DOHH2 (cell line): ENCODE measurements around the gene BBS5.

Source experiments
- H3F3A ChIP-seq: fragments of 200-600 bp; sonication (generic), shearing (Covaris generic); 2 replicates; pipeline ENCODE4 v1.6.0; 2016; ENCODE audit warnings: antibody characterized with exemption, mild to moderate bottlenecking; ENCODE audit not compliant: control insufficient read depth, insufficient read depth
- H3K27ac ChIP-seq: fragments of 200-600 bp; sonication (generic); 2 replicates; pipeline ENCODE4 v1.5.1; 2014; ENCODE audit warnings: low read depth, mild to moderate bottlenecking, low read length, moderate library complexity
- H3K27me3 ChIP-seq: fragments of 200-600 bp; sonication (generic); 2 replicates; pipeline ENCODE4 v1.6.1; 2014; ENCODE audit warnings: mild to moderate bottlenecking, low read length, mixed read lengths; ENCODE audit not compliant: control insufficient read depth
- H3K36me3 ChIP-seq: fragments of 200-600 bp; sonication (generic); 2 replicates; pipeline ENCODE4 v1.6.1; 2014; ENCODE audit warnings: mild to moderate bottlenecking, low read length, moderate library complexity, mixed read lengths; ENCODE audit not compliant: control insufficient read depth
- H3K4me1 ChIP-seq: fragments of 200-600 bp; sonication (generic); 2 replicates; pipeline ENCODE4 v1.6.1; 2014; ENCODE audit warnings: mild to moderate bottlenecking, low read length, mixed read lengths; ENCODE audit not compliant: control insufficient read depth
- H3K4me2 ChIP-seq: fragments of 200-600 bp; sonication (generic); 2 replicates; pipeline ENCODE4 v1.6.0; 2014; ENCODE audit warnings: mild to moderate bottlenecking, low read length, moderate library complexity
- H3K4me3 ChIP-seq: fragments of 200-600 bp; sonication (generic); 2 replicates; pipeline ENCODE4 v1.5.1; 2014; ENCODE audit warnings: mild to moderate bottlenecking, low read length, mixed read lengths
- H3K79me2 ChIP-seq: fragments of 200-600 bp; sonication (generic); 2 replicates; pipeline ENCODE4 v1.6.1; 2014; ENCODE audit warnings: mild to moderate bottlenecking, low read length, mixed read lengths; ENCODE audit not compliant: control insufficient read depth
- H3K9me2 ChIP-seq: fragments of 200-600 bp; sonication (generic); replicated peaks from 2 replicates; pipeline ENCODE4 v1.6.1; 2014; ENCODE audit warnings: mild to moderate bottlenecking, low read length, mixed read lengths; ENCODE audit not compliant: control insufficient read depth
- H3K9me3 ChIP-seq: fragments of 200-600 bp; sonication (generic); 2 replicates; pipeline ENCODE4 v1.6.1; 2014; ENCODE audit warnings: antibody characterized with exemption, low read length, mixed read lengths; ENCODE audit not compliant: control insufficient read depth, insufficient read depth
- H4K20me1 ChIP-seq: fragments of 200-600 bp; sonication (generic); 2 replicates; pipeline ENCODE4 v1.6.0; 2014; ENCODE audit warnings: low read depth, mild to moderate bottlenecking, antibody characterized with exemption, low read length, moderate library complexity; ENCODE audit not compliant: control insufficient read depth, insufficient read depth
- EZH2phosphoT487 ChIP-seq: fragments of 200-600 bp; sonication (generic); IDR thresholded peaks from 2 replicates; pipeline ENCODE4 v1.6.1; 2017; ENCODE audit warnings: borderline replicate concordance, mild to moderate bottlenecking, antibody characterized with exemption, low read length, moderate library complexity, mixed read lengths
- TF ChIP-seq, protein P1 (sequence below): fragments of 200-600 bp; sonication (generic); IDR thresholded peaks from one replicate; pipeline ENCODE4 v1.5.1; 2014; ENCODE audit warnings: antibody characterized with exemption, mild to moderate bottlenecking, low read depth, low read length; ENCODE audit not compliant: poor library complexity, severe bottlenecking

Gene BBS5

DNA sequence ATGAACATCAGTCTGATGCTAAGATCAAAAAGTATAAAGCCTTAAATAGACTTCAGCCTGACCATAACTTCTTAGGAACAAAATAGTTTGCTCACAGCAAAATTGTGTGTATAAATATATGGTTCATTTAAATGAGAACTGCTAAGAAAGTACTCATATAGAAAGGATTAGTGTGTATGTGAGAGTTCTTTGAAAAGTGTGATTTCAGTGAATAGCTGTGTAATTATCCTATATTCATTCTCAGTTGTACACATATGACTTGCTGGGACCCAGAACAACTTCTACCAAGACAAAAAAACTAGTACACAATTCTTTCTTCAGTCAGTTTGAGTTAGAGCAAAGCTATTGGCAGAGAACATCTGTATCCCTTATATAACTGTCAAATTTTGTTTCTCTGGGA lies 7.2 kb downstream of the BBS5 start:
- no peaks in the 10 kb centered on the region for H4K20me1 ChIP-seq
- TF ChIP-seq, protein P1, sequence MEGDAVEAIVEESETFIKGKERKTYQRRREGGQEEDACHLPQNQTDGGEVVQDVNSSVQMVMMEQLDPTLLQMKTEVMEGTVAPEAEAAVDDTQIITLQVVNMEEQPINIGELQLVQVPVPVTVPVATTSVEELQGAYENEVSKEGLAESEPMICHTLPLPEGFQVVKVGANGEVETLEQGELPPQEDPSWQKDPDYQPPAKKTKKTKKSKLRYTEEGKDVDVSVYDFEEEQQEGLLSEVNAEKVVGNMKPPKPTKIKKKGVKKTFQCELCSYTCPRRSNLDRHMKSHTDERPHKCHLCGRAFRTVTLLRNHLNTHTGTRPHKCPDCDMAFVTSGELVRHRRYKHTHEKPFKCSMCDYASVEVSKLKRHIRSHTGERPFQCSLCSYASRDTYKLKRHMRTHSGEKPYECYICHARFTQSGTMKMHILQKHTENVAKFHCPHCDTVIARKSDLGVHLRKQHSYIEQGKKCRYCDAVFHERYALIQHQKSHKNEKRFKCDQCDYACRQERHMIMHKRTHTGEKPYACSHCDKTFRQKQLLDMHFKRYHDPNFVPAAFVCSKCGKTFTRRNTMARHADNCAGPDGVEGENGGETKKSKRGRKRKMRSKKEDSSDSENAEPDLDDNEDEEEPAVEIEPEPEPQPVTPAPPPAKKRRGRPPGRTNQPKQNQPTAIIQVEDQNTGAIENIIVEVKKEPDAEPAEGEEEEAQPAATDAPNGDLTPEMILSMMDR = no peak
- TF ChIP-seq EZH2phosphoT487 = no peak
- H3K27me3 ChIP-seq = no peaks in the 10 kb centered on the region

DNA sequence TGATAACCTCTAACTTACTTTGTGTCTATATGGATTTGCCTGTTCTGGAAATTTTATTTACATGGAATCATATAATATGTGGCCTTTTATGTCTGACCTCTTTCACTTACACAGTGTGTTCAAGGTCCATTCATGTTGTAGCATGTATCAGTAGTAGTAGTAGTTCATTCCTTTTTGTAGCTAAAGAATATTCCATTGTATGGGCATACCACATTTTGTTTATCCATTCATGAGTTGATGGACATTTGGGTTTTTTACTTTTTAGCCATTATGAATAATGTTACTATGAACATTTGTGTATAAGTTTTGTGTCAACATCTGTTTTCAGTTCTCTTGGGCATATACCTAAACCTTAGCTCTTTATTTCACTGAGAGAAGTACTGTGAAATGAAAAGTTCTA lies 11.5 kb downstream of the BBS5 start:
- TF ChIP-seq, protein P1 = no peak

More for the DNA sequence above, 7.2 kb downstream of the BBS5 start:
- no peaks in the 10 kb centered on the region for H3K79me2 ChIP-seq
- no peaks in the 10 kb centered on the region for H3K9me3 ChIP-seq
- H3K27ac ChIP-seq = no peak overlapping the region
- no peaks in the 10 kb centered on the region for H3F3A ChIP-seq
- H3K4me2 ChIP-seq = no peak overlapping the region
- H3K36me3 ChIP-seq = no peaks in the 10 kb centered on the region; the same call in 1 of the 2 replicates
- H3K4me3 ChIP-seq = no peak overlapping the region
- H3K9me2 ChIP-seq = no peaks in the 10 kb centered on the region
- H3K4me1 ChIP-seq = no peaks in the 10 kb centered on the region

DNA sequence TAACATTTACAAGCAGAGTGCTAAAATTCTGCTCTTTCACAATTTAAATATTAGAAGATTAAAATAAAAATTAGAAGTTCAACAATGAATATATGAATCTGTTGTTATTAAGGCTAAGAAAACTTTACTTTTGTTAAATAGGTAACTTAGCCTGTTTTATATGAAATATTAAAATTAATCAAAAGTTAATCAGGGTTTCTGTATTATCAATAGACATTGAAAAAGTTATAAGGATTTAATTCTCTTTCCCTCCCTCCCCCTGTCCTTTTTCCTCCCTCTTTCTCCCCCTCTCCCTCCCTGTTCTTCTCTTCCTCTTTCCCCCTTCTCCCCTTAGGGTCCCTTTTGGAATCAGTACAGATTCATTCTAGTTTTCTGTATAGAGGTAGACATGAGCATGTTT lies 12.1 kb downstream of the BBS5 start:
- no peaks in the 10 kb centered on the region for H3K4me1 ChIP-seq
- no peaks in the 10 kb centered on the region for H3F3A ChIP-seq
- no peak overlapping the region for H3K4me2 ChIP-seq
- H3K9me3 ChIP-seq = no peaks in the 10 kb centered on the region
- H4K20me1 ChIP-seq = no peaks in the 10 kb centered on the region
- no peaks in the 10 kb centered on the region for H3K9me2 ChIP-seq
- H3K27me3 ChIP-seq = no peaks in the 10 kb centered on the region
- H3K4me3 ChIP-seq = no peak overlapping the region
- H3K36me3 ChIP-seq = no peaks in the 10 kb centered on the region
- TF ChIP-seq EZH2phosphoT487 = no peak
- TF ChIP-seq, protein P1 = no peak
- H3K79me2 ChIP-seq = no peaks in the 10 kb centered on the region
- H3K27ac ChIP-seq = no peak overlapping the region

More for the DNA sequence above, 11.5 kb downstream of the BBS5 start:
- Histone ChIP-seq H3K4me1 (no peaks in the 10 kb centered on the region), H3K79me2 (no peaks in the 10 kb centered on the region), H3K4me3 (no peak overlapping the region), H3K9me3 (no peaks in the 10 kb centered on the region), H4K20me1 (no peaks in the 10 kb centered on the region), H3K4me2 (no peak overlapping the region), H3F3A (no peaks in the 10 kb centered on the region), H3K9me2 (no peaks in the 10 kb centered on the region), H3K36me3 (no peaks in the 10 kb centered on the region), H3K27ac (no peak overlapping the region), H3K27me3 (no peaks in the 10 kb centered on the region)

DNA sequence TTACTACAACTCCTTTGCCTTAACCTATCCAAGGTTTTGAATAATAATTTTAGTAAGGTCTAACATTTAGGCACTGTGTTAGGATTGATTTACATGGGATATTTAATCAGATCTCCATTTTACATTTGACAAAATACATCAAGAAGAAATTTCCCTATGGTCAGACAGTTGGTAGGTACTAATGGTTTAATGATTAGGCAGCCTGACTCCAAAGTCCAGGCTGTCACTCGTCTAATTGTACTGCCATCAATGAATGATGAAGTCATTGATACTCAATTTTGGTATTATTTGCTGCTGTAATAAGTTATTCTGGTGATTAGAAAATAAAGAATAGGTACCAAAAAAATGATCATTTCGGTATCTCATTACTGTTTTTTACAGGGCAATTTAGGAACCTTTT lies 14.1 kb downstream of the BBS5 start:
- no peak for TF ChIP-seq EZH2phosphoT487

More for the DNA sequence above, 14.1 kb downstream of the BBS5 start:
- H3K27me3 ChIP-seq = no peaks in the 10 kb centered on the region
- H3K4me3 ChIP-seq = no peak overlapping the region
- no peaks in the 10 kb centered on the region for H3K9me3 ChIP-seq
- H3K9me2 ChIP-seq = no peaks in the 10 kb centered on the region
- H4K20me1 ChIP-seq = no peaks in the 10 kb centered on the region
- H3K79me2 ChIP-seq = no peaks in the 10 kb centered on the region
- no peaks in the 10 kb centered on the region for H3K4me1 ChIP-seq
- H3K36me3 ChIP-seq = no peaks in the 10 kb centered on the region
- H3F3A ChIP-seq = no peaks in the 10 kb centered on the region
- H3K4me2 ChIP-seq = no peak overlapping the region
- H3K27ac ChIP-seq = no peak overlapping the region
